ENCODE results near the gene FGGY.

DNA sequence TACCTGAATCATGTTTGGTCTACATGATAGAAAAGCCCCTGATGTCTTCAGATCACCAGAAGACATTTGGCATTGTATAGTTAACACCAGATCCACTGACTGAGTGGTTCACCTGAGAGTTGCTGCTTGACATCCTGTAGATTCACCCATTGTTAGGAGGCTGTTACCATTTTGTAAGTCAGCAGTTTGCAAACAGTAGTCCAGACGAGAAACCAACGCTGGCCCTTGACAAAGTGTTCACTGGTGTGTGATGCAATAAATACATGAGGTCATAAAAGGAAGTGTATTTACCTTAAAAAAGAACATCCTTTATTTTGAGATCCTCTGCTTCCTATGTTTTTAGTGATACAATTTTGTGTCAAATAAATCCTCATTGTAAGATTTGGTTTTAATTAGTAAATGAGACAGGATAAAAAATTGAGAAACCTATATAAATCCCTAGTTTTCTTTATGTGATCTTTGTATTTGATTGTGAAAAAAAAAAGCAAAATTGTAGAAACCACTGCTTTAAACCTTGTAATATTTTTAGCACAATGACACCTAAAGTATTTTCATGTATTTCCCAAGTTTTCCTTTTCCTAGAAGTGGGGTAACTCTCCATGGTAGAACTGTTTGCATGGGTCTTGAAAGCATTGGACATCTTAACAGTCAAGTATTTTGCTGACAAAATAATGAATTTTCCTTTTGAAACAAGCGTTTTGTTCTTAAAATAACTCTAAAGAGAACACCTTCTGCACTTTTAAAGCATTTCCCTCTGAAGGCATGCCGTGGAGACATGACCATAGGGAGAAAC lies 204.3 kb downstream of the FGGY start:
- TF ChIP-seq CTCF (IDR thresholded peaks at IDR 0.05 in 4 of 5, conservative IDR thresholded peaks at IDR 0.05 in 1 of 5), result no peak
- no peak for TF ChIP-seq POLR2A (IDR thresholded peaks at IDR 0.05)
